GM23338 (cell line): ENCODE results near the gene ARL15. TPM values are rescaled to one million over a fixed set of nuclear protein-coding genes. Genes with fewer than 3 reads are reported as not detected.
A peak's percentile ranks its signal among the peaks of the same experiment; 100 is the strongest.

ENCODE experiments used
- ATAC-seq: fragments of 200-7000 bp; cut with Tn5 transposase; 3 replicates; pipeline ENCODE4 v1.9.1; 2020
- DNase-seq: peaks from one replicate; pipeline ENCODE4 v3.0.0-alpha.2; 2015; ENCODE audit warnings: low spot score
- H2AFZ ChIP-seq: fragments of 200-600 bp; sonication (generic); 2 replicates; pipeline ENCODE4 v1.8.0; 2016; ENCODE audit warnings: antibody characterized with exemption, mild to moderate bottlenecking, moderate library complexity
- H3F3A ChIP-seq: fragments of 200-600 bp; sonication (generic); replicated peaks from 2 replicates; pipeline ENCODE4 v1.8.0; 2017; ENCODE audit warnings: antibody characterized with exemption, mixed run types, low read depth
- H3K27ac ChIP-seq: fragments of 200-600 bp; sonication (generic); 2 replicates; pipeline ENCODE4 v1.6.1; 2016; ENCODE audit warnings: low read depth
- H3K27me3 ChIP-seq: fragments of 200-600 bp; sonication (generic); 2 replicates; pipeline ENCODE4 v1.8.0; 2016; ENCODE audit warnings: mild to moderate bottlenecking, mixed run types, moderate library complexity; ENCODE audit not compliant: insufficient read depth
- H3K36me3 ChIP-seq: fragments of 200-600 bp; sonication (generic); 2 replicates; pipeline ENCODE4 v1.8.0; 2016; ENCODE audit warnings: mild to moderate bottlenecking; ENCODE audit not compliant: insufficient read depth
- H3K4me1 ChIP-seq: fragments of 200-600 bp; sonication (generic); 2 replicates; pipeline ENCODE4 v1.8.0; 2016; ENCODE audit warnings: mild to moderate bottlenecking, moderate library complexity; ENCODE audit not compliant: insufficient read depth
- H3K4me2 ChIP-seq: fragments of 200-600 bp; sonication (generic); 2 replicates; pipeline ENCODE4 v1.7.1; 2017; ENCODE audit warnings: mixed run types
- H3K4me3 ChIP-seq: fragments of 200-600 bp; sonication (generic); 2 replicates; pipeline ENCODE4 v1.6.1; 2016; ENCODE audit warnings: mixed run types
- H3K79me2 ChIP-seq: fragments of 200-600 bp; sonication (generic); replicated peaks from 2 replicates; pipeline ENCODE4 v1.8.0; 2017; ENCODE audit warnings: mild to moderate bottlenecking; ENCODE audit not compliant: insufficient read depth
- H3K9me2 ChIP-seq: fragments of 200-600 bp; sonication (generic); 2 replicates; pipeline ENCODE4 v1.8.0; 2017; ENCODE audit not compliant: insufficient read depth
- H4K20me1 ChIP-seq: fragments of 200-600 bp; sonication (generic); replicated peaks from 2 replicates; pipeline ENCODE4 v1.8.0; 2017; ENCODE audit warnings: mild to moderate bottlenecking; ENCODE audit not compliant: insufficient read depth
- H3K27ac Mint-ChIP-seq: 2 replicates; pipeline ENCODE4 v1.8.0; 2020; ENCODE audit warnings: inconsistent platforms, mild to moderate bottlenecking, moderate library complexity, mixed read lengths
- H3K27me3 Mint-ChIP-seq: 3 replicates; pipeline ENCODE4 v1.8.0; 2022; ENCODE audit warnings: low read depth, mild to moderate bottlenecking, moderate library complexity, mixed read lengths, inconsistent platforms; ENCODE audit not compliant: insufficient read depth, poor library complexity
- H3K36me3 Mint-ChIP-seq: 3 replicates; pipeline ENCODE4 v1.8.0; 2021; ENCODE audit warnings: low read depth, mild to moderate bottlenecking, inconsistent platforms, moderate library complexity, mixed read lengths
- H3K4me1 Mint-ChIP-seq: 3 replicates; pipeline ENCODE4 v1.8.0; 2020; ENCODE audit warnings: mild to moderate bottlenecking, inconsistent platforms, mixed read lengths
- H3K4me3 Mint-ChIP-seq: 3 replicates; pipeline ENCODE4 v1.8.0; 2021; ENCODE audit warnings: moderate library complexity, mild to moderate bottlenecking, inconsistent platforms, mixed read lengths
- H3K9me3 Mint-ChIP-seq: 3 replicates; pipeline ENCODE4 v1.8.0; 2020; ENCODE audit warnings: moderate library complexity, mild to moderate bottlenecking, inconsistent platforms, mixed read lengths
- CREB1 ChIP-seq: fragments of 250-450 bp; sonication (Bioruptor Pico); IDR thresholded peaks from 2 replicates; pipeline ENCODE4 v1.5.0; 2020; ENCODE audit warnings: low read depth, mild to moderate bottlenecking, moderate library complexity
- CTCF ChIP-seq, 2 experiments: fragments of 200-600 bp in 1 of 2; sonication (generic) in 1 of 2; conservative IDR thresholded peaks; 2 replicates each; pipeline versions ENCODE4 v1.5.1 to v1.6.1; 2016 to 2017; ENCODE audit warnings: antibody characterized with exemption in 2 of 2, low read depth in 2 of 2, mild to moderate bottlenecking in 2 of 2, moderate library complexity in 1 of 2
- ETS1 ChIP-seq: IDR thresholded peaks from 2 replicates; pipeline ENCODE4 v1.6.1; 2016; ENCODE audit warnings: antibody characterized with exemption
- EZH2 ChIP-seq: fragments of 200-600 bp; sonication (generic); IDR thresholded peaks from one replicate; pipeline ENCODE4 v1.8.0; 2017; ENCODE audit warnings: antibody characterized with exemption, mild to moderate bottlenecking, low read depth; ENCODE audit not compliant: unreplicated experiment
- EZH2phosphoT487 ChIP-seq: fragments of 200-600 bp; sonication (generic); IDR thresholded peaks from one replicate; pipeline ENCODE4 v1.8.1; 2018; ENCODE audit warnings: antibody characterized with exemption; ENCODE audit not compliant: unreplicated experiment
- JUNB ChIP-seq: IDR thresholded peaks from one replicate; pipeline ENCODE4 v1.6.1; 2016; ENCODE audit warnings: antibody characterized with exemption; ENCODE audit not compliant: unreplicated experiment
- NANOG ChIP-seq: IDR thresholded peaks from 2 replicates; pipeline ENCODE4 v1.6.1; 2016; ENCODE audit warnings: antibody characterized with exemption, borderline replicate concordance
- POLR2AphosphoS5 ChIP-seq: IDR thresholded peaks from 2 replicates; pipeline ENCODE4 v1.6.1; 2016; ENCODE audit warnings: antibody characterized with exemption, low read depth
- REST ChIP-seq: IDR thresholded peaks from one replicate; pipeline ENCODE4 v1.6.1; 2018; ENCODE audit warnings: antibody characterized with exemption; ENCODE audit not compliant: unreplicated experiment
- STAT1 ChIP-seq: IDR thresholded peaks from one replicate; pipeline ENCODE4 v1.6.1; 2016; ENCODE audit warnings: antibody characterized with exemption; ENCODE audit not compliant: unreplicated experiment
- ZNF114 ChIP-seq: fragments of 250-450 bp; sonication (Bioruptor Pico); IDR thresholded peaks from 2 replicates; pipeline ENCODE4 v1.5.0; 2020; ENCODE audit warnings: mild to moderate bottlenecking, moderate library complexity
- ZNF331 ChIP-seq: fragments of 250-450 bp; sonication (Bioruptor Pico); IDR thresholded peaks from 2 replicates; pipeline ENCODE4 v1.5.0; 2020; ENCODE audit warnings: low read depth, mild to moderate bottlenecking, moderate library complexity
- ZNF462 ChIP-seq: fragments of 250-450 bp; sonication (Bioruptor Pico); IDR thresholded peaks from 2 replicates; pipeline ENCODE4 v1.5.0; 2020; ENCODE audit warnings: mild to moderate bottlenecking, moderate library complexity
- polyA plus RNA-seq: library from polyadenylated mRNA; unstranded; fragments of >200 nt; fragmentation: Nextera tagmentation; extraction: Ambion mirVana; gene quantifications from 2 replicates; pipeline ENCODE4 v1.2.1, GENCODE V29; 2016
- total RNA-seq: library from RNA; depleted of rRNA; stranded (reverse); fragments of >200 nt; shearing (Covaris generic); gene quantifications from 2 replicates; pipeline ENCODE4 v1.2.3, GENCODE V29; 2014

The ARL15 gene
- total and polyA plus RNA-seq, 2 experiments from 2014 or later = 13.0 to 54.0 TPM

GRCh38 chr5:54274944-54275343 is 35.4 kb downstream of the ARL15 start:
- 0 out of 2 replicates have a peak overlapping the region, but pooled peaks have one; percentile 43 for H3K27ac Mint-ChIP-seq
- Histone ChIP-seq H3K9me2 (peaks cover 5% of the 10 kb centered on the region; the same call in 1 of the 2 replicates), H3K4me2 (no peak overlapping the region), H3K4me1 (peaks cover 11% of the 10 kb centered on the region), H3K36me3 (no peaks in the 10 kb centered on the region), H3F3A (no peaks in the 10 kb centered on the region), H4K20me1 (no peaks in the 10 kb centered on the region), H3K27me3 (no peaks in the 10 kb centered on the region), H3K27ac (no peak overlapping the region), H3K79me2 (peaks cover 28% of the 10 kb centered on the region), H2AFZ (no peak overlapping the region), H3K4me3 (no peak overlapping the region)
- H3K4me3 Mint-ChIP-seq = no peak overlapping the region
- TF ChIP-seq EZH2 = no peak
- no peak for TF ChIP-seq CREB1 (CRISPR knock-in tag)
- TF ChIP-seq ETS1 = no peak
- TF ChIP-seq ZNF331 (CRISPR knock-in tag) = no peak
- no peak for TF ChIP-seq CTCF (conservative IDR thresholded peaks at IDR 0.05; ENCODE audit: low read depth in 2 of 2)
- no peak for TF ChIP-seq JUNB
- TF ChIP-seq REST = no peak
- TF ChIP-seq POLR2AphosphoS5 = no peak
- TF ChIP-seq NANOG = no peak
- TF ChIP-seq ZNF114 (CRISPR knock-in tag) = no peak
- no peak for TF ChIP-seq EZH2phosphoT487
- TF ChIP-seq ZNF462 (CRISPR knock-in tag) = no peak
- no peak for TF ChIP-seq STAT1
- DNase-seq (no peak), ATAC-seq (no peak)
- peaks cover 20% of the 10 kb centered on the region for H3K4me1 Mint-ChIP-seq
- no peaks in the 10 kb centered on the region; the same call in 2 of the 3 replicates for H3K9me3 Mint-ChIP-seq
- H3K36me3 Mint-ChIP-seq = peaks cover under 1% of the 10 kb centered on the region
- H3K27me3 Mint-ChIP-seq = peaks cover 1% of the 10 kb centered on the region
